Measurements from ENCODE around the gene LMNTD1. TPM values are rescaled to one million over a fixed set of nuclear protein-coding genes. Genes with fewer than 3 reads are reported as not detected.
A peak's percentile ranks its signal among the peaks of the same experiment; 100 is the strongest.

Gene LMNTD1
- polyA plus RNA-seq, 1 of the 3 experiments (the other 2 are of a cell fraction), result 0.20 TPM

- Histone ChIP-seq H3K9me2 (no peaks in the 10 kb centered on the region), H2AFZ (ENCODE audit: low read depth) (no peak overlapping the region), H3K79me2 (ENCODE audit: insufficient read depth) (no peaks in the 10 kb centered on the region), H3K9me3 (no peaks in the 10 kb centered on the region), H3K9ac (no peak overlapping the region), H3K4me1 (ENCODE audit: control insufficient read depth in 1 of 2, insufficient read depth in 2 of 2, low read depth in 1 of 2, low read length in 1 of 2) (peaks cover 0 to 25% of the 10 kb centered on the region in 2 experiments; a peak in 3 of 4 replicates), H3K27ac (ENCODE audit: low read depth in 2 of 2, low read length in 1 of 2) (peak overlapping the region in 1 of 2 experiments; percentile 87; a peak in 2 of 4 replicates), H3K36me3 (replicated peaks in 1 of 2; ENCODE audit: control insufficient read depth in 1 of 2, insufficient read depth in 2 of 2, low read length in 1 of 2) (no peaks in the 10 kb centered on the region), H3K27me3 (ENCODE audit: insufficient read depth) (no peaks in the 10 kb centered on the region), H3K4me3 (ENCODE audit: low read depth in 2 of 2, low read length in 1 of 2) (no peak overlapping the region), H3F3A (replicated peaks; ENCODE audit: insufficient read depth) (no peaks in the 10 kb centered on the region), H3K4me2 (no peak overlapping the region), H4K20me1 (ENCODE audit: insufficient read depth) (no peaks in the 10 kb centered on the region)
- POLR2A ChIA-PET, result no interaction called here
- CTCF ChIA-PET, result interaction anchor here (0.8 to 2.3 kb wide), 5 partner anchors 9 to 1608 kb away, joined by 3 to 9 read pairs (median 3); partner anchors contain the start of gene RASSF8
- DNase-seq, result peak; percentile 61
- 36% methylated on average over 3 of the region's 3 CpGs for WGBS (ENCODE audit: low lambda C conversion rate)
- TF ChIP-seq TEAD4 (IDR thresholded peaks at IDR 0.05; ENCODE audit: borderline replicate concordance, insufficient read depth), result no peak
- TF ChIP-seq RCOR1 (IDR thresholded peaks at IDR 0.05; ENCODE audit: low read length), result peak; percentile 55; the same call in 1 of the 2 replicates
- no peak for TF ChIP-seq RXRA (IDR thresholded peaks at IDR 0.05; ENCODE audit: borderline replicate concordance, low read depth)
- no peak for TF ChIP-seq REST (IDR thresholded peaks at IDR 0.05; ENCODE audit: low read depth, low read length)
- TF ChIP-seq EP300 (IDR thresholded peaks at IDR 0.05; ENCODE audit: borderline replicate concordance in 1 of 2, low read depth in 1 of 2, low read length in 1 of 2), result peak in 1 of 2 experiments; percentile 52; a peak in 1 of 4 replicates
- peak; percentile 73; the same call in 1 of the 2 replicates for TF ChIP-seq NFIC (IDR thresholded peaks at IDR 0.05; ENCODE audit: borderline replicate concordance)
- no peak for TF ChIP-seq PBX3 (IDR thresholded peaks at IDR 0.05)
- peak; percentile 30 for TF ChIP-seq CTCF (IDR thresholded peaks at IDR 0.05)
- no peak for TF ChIP-seq MEF2A (IDR thresholded peaks at IDR 0.05; ENCODE audit: borderline replicate concordance, low read depth)
- peak; percentile 43; the same call in 1 of the 2 replicates for TF ChIP-seq SMC3 (IDR thresholded peaks at IDR 0.05; ENCODE audit: low read depth, low read length)
- no peak for TF ChIP-seq SIN3A (IDR thresholded peaks at IDR 0.05; ENCODE audit: borderline replicate concordance, low read depth, low read length)
- TF ChIP-seq YY1 (IDR thresholded peaks at IDR 0.05; ENCODE audit: low read depth), result no peak
- no peak for TF ChIP-seq ELF1 (IDR thresholded peaks at IDR 0.05)
- no peak for TF ChIP-seq POLR2AphosphoS5 (IDR thresholded peaks at IDR 0.05; ENCODE audit: low read depth, low read length)
- TF ChIP-seq EZH2phosphoT487 (IDR thresholded peaks at IDR 0.05; ENCODE audit: borderline replicate concordance, low read depth), result no peak
- TF ChIP-seq FOSL2 (IDR thresholded peaks at IDR 0.05; ENCODE audit: borderline replicate concordance, low read depth), result no peak
- no peak for TF ChIP-seq FOXJ3 (CRISPR knock-in tag; IDR thresholded peaks at IDR 0.05)
- no peak for TF ChIP-seq RFX5 (IDR thresholded peaks at IDR 0.05; ENCODE audit: low read length)
- no peak for TF ChIP-seq MAX (IDR thresholded peaks at IDR 0.05; ENCODE audit: low read depth)
- TF ChIP-seq NRF1 (IDR thresholded peaks at IDR 0.05; ENCODE audit: low read depth, low read length), result no peak
- TF ChIP-seq FOXM1 (IDR thresholded peaks at IDR 0.05; ENCODE audit: low read depth), result no peak
- TF ChIP-seq TCF12 (IDR thresholded peaks at IDR 0.05), result no peak
- no peak for TF ChIP-seq GABPA (IDR thresholded peaks at IDR 0.05; ENCODE audit: low read depth)
- TF ChIP-seq IRF3 (IDR thresholded peaks at IDR 0.05; ENCODE audit: low read depth, low read length), result no peak
- no peak for TF ChIP-seq MXI1 (IDR thresholded peaks at IDR 0.05; ENCODE audit: low read depth, low read length)
Measured at GRCh38 chr12:25583545-25583944, 30.5 kb upstream of the LMNTD1 start.
